Suprapubic skin (tissue), 4 donors: ENCODE results near the gene KRT31. TPM values are rescaled to one million over a fixed set of nuclear protein-coding genes. Genes with fewer than 3 reads are reported as not detected.
"Not testable (repeated sequence)": the region's sequence is repeated elsewhere in the genome, so short reads cannot be mapped to it uniquely, and the experiment has no call there.

Experiments
- DNase-seq, 2 donors: peaks; one replicate each; pipeline ENCODE4 v3.0.0-alpha.2; 2019; ENCODE audit warnings: low spot score in 2 of 2
- H3K27ac ChIP-seq: fragments of 200-600 bp; sonication (generic); one replicate; pipeline ENCODE4 v1.5.1; 2019
- H3K27me3 ChIP-seq: fragments of 200-600 bp; sonication (generic); one replicate; pipeline ENCODE4 v1.5.1; 2019
- H3K36me3 ChIP-seq: fragments of 200-600 bp; sonication (generic); one replicate; pipeline ENCODE4 v1.5.1; 2019
- H3K4me1 ChIP-seq: fragments of 200-600 bp; sonication (generic); one replicate; pipeline ENCODE4 v1.5.1; 2019
- H3K4me3 ChIP-seq: fragments of 200-600 bp; sonication (generic); one replicate; pipeline ENCODE4 v1.5.1; 2019; ENCODE audit warnings: mild to moderate bottlenecking
- H3K9me3 ChIP-seq: fragments of 200-600 bp; sonication (generic); one replicate; pipeline ENCODE4 v1.5.1; 2019
- EP300 ChIP-seq: sonication (generic); formaldehyde crosslinking; IDR thresholded peaks from one replicate; pipeline ENCODE4 v1.6.1; 2017; ENCODE audit warnings: antibody characterized with exemption
- POLR2A ChIP-seq, 2 donors: fragments of 450-650 bp; IDR thresholded peaks; one replicate each; pipeline ENCODE4 v1.6.1; 2017; ENCODE audit warnings: antibody characterized with exemption in 2 of 2, mild to moderate bottlenecking in 2 of 2, moderate library complexity in 2 of 2
- POLR2AphosphoS5 ChIP-seq, 3 donors: sonication (generic); formaldehyde crosslinking; IDR thresholded peaks; one replicate each; pipeline ENCODE4 v1.6.1; 2017; ENCODE audit warnings: antibody characterized with exemption in 3 of 3
- WGBS: methylation state at CpG from one replicate; pipeline ENCODE4 v1.1.5; 2018; 5-methylcytosine and 5-hydroxymethylcytosine counted together
- total RNA-seq, 4 donors: library from RNA; depleted of rRNA; stranded (reverse); fragments of >200 nt; gene quantifications; one replicate each; pipeline ENCODE4 v1.1.0, GENCODE V29; 2016
- TF ChIP-seq, protein P1 (sequence below), 2 donors: fragments of 200-600 bp in 1 of 2; fragments of 450-650 bp in 1 of 2; sonication (generic) in 1 of 2; IDR thresholded peaks; one replicate each; pipeline ENCODE4 v1.5.1; 2016 to 2019; ENCODE audit warnings: antibody characterized with exemption in 2 of 2, mild to moderate bottlenecking in 1 of 2, moderate library complexity in 1 of 2

KRT31 gene
- total RNA-seq, 4 donors from 2014 or later, result 38.5 to 618 (median 84.8) TPM

DNA sequence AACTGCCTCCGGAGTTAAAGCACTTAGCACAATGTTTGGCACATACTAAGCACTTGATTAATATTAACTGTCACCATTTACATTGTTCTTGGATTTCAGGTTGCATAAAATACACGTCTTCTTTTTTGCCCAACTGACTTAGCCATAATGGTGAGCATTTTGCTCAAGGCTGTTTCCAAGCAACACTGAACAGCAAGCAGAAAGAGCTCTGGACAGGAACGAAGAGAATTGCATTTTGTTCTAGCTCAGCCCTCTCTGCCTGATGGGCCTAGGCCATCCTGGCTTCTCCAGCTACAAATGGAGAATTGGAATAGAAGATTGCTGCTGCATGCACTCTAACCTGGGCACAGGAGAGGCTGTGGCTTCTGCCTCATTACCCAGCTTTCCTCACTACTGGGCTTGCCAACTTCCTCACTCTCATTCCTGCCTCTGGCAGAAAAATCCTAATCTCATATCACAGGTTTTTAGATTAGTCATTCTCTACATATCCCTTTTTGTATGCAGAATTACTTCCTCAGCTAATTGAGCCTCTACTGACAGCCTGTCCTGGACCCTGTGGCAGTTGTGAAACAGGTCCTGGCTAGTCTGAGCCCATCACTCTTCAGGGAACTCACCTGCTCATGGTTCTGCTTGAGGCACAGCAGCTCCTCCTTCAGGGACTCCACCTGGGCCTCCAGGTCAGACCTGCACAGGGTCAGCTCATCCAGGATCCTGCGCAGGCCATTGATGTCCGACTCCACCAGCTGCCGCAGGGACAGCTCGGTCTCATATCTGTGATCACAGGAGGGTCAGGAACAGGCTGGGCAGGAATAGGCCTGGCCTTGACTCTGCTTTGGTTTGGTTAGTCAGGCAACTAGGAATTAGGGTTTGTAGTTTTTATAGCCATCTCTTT lies 49.3 kb downstream of the KRT31 start:
- no peak for DNase-seq
- no peak overlapping the region for H3K4me3 ChIP-seq
- no peaks in the 10 kb centered on the region for H3K36me3 ChIP-seq
- peaks cover 17% of the 10 kb centered on the region for H3K4me1 ChIP-seq
- WGBS, result 62% methylated on average over 7 of the region's 7 CpGs
- H3K9me3 ChIP-seq, result no peaks in the 10 kb centered on the region
- no peak overlapping the region for H3K27ac ChIP-seq
- TF ChIP-seq, protein P1, sequence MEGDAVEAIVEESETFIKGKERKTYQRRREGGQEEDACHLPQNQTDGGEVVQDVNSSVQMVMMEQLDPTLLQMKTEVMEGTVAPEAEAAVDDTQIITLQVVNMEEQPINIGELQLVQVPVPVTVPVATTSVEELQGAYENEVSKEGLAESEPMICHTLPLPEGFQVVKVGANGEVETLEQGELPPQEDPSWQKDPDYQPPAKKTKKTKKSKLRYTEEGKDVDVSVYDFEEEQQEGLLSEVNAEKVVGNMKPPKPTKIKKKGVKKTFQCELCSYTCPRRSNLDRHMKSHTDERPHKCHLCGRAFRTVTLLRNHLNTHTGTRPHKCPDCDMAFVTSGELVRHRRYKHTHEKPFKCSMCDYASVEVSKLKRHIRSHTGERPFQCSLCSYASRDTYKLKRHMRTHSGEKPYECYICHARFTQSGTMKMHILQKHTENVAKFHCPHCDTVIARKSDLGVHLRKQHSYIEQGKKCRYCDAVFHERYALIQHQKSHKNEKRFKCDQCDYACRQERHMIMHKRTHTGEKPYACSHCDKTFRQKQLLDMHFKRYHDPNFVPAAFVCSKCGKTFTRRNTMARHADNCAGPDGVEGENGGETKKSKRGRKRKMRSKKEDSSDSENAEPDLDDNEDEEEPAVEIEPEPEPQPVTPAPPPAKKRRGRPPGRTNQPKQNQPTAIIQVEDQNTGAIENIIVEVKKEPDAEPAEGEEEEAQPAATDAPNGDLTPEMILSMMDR (IDR thresholded peaks at IDR 0.05), result no peak
- TF ChIP-seq POLR2A (IDR thresholded peaks at IDR 0.05) (no peak), EP300 (no peak)
- H3K27me3 ChIP-seq, result peaks cover 3% of the 10 kb centered on the region

DNA sequence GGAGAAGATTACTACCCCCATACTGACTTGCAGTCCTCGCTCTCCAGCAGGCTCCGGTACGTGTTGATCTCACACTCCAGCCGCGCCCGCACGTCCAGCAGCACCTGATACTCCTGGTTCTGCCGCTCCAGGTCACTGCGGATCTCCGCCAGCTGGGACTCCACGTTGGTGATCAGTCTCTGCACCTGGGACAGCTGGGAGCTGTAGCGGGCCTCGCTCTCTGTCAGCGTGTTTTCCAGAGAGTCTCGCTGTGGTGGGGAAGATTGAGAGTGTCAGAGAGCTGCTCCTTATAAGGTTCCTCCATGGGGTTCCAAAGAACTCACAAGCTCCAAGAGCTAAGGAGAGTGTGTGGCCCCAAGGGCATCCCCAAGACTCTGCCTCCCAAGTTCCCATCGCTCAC lies 51.0 kb downstream of the KRT31 start:
- H3K27ac ChIP-seq, H3K27me3 ChIP-seq, DNase-seq, H3K9me3 ChIP-seq, H3K4me3 ChIP-seq, H3K36me3 ChIP-seq: not testable (repeated sequence)
- peaks cover 20% of the 10 kb centered on the region for H3K4me1 ChIP-seq
- WGBS, result 80% methylated on average over 9 of the region's 16 CpGs

DNA sequence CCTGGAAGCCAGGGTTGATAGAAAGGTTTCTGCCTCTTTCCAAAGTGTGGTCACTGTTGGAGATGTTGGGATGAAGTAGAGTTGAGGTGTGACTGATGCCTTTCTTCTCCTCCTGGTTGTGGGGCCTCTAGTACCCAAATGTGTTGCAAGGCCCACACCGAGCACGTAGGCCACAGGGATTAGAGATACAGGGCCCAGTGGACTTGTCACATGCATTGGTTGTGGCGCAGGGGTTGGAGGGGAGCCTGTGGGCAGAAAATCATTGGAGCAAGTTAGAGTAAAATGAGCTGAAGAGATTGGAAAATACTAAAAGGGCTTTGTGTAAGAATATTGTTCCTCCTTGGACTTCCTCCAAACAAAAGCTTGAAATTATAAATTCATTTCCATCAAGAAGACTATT lies 51.4 kb downstream of the KRT31 start:
- Histone ChIP-seq H3K4me3 (no peak overlapping the region), H3K27ac (no peak overlapping the region), H3K9me3 (no peaks in the 10 kb centered on the region), H3K36me3 (no peaks in the 10 kb centered on the region), H3K27me3 (no peaks in the 10 kb centered on the region), H3K4me1 (peaks cover 20% of the 10 kb centered on the region)
- TF ChIP-seq POLR2A (IDR thresholded peaks at IDR 0.05) (no peak), EP300 (no peak), POLR2AphosphoS5 (IDR thresholded peaks at IDR 0.05) (no peak)
- TF ChIP-seq, protein P1 (IDR thresholded peaks at IDR 0.05), result no peak
- WGBS, result 76% methylated on average over 3 of the region's 3 CpGs
- no peak for DNase-seq

Other genes with a start within 250 kb of the KRT31 start
- gene KRTAP4-5, start 247.8 kb downstream of the KRT31 start, total RNA-seq, result 10 to 100 TPM in 1 of 4 donors, 1 to 10 TPM in 2, not detected in 1; 1.1 to 19.2 (median 2.2) TPM
- 10 to 100 TPM in 2 of 4 donors, 1 to 10 TPM in 1, not detected in 1; 7.7 to 81.7 (median 24.6) TPM for gene KRTAP4-4, start 236.9 kb downstream of the KRT31 start, total RNA-seq
- 10 to 100 TPM in 2 of 4 donors, 1 to 10 TPM in 1, not detected in 1; 9.0 to 35.4 (median 16.4) TPM for gene KRTAP4-3, start 229.4 kb downstream of the KRT31 start, total RNA-seq
- gene KRTAP4-2, start 219.4 kb downstream of the KRT31 start, total RNA-seq, result 10 to 100 TPM in 3 of 4 donors, not detected in 1; 16.1 to 86.3 (median 16.3) TPM
- 10 to 100 TPM in 2 of 4 donors, 1 to 10 TPM in 1, not detected in 1; 4.2 to 51.7 (median 16.7) TPM for gene KRTAP4-1, start 212.7 kb downstream of the KRT31 start, total RNA-seq
- 1 to 10 TPM in 1 of 4 donors, not detected in 3; 1.1 TPM for gene KRTAP9-1, start 207.7 kb downstream of the KRT31 start, total RNA-seq
- gene KRTAP9-2, start 171.0 kb downstream of the KRT31 start, total RNA-seq, result 100 to 1,000 TPM in 1 of 4 donors, 10 to 100 TPM in 2, not detected in 1; 36.3 to 127 (median 60.8) TPM
- gene KRTAP9-3, start 165.2 kb downstream of the KRT31 start, total RNA-seq, result 100 to 1,000 TPM in 1 of 4 donors, 10 to 100 TPM in 2, not detected in 1; 29.0 to 178 (median 61.4) TPM
- 10 to 100 TPM in 3 of 4 donors, not detected in 1; 27.1 to 89.8 (median 46.6) TPM for gene KRTAP9-8, start 159.6 kb downstream of the KRT31 start, total RNA-seq
- 100 to 1,000 TPM in 1 of 4 donors, 10 to 100 TPM in 2, not detected in 1; 18.8 to 103 (median 50.1) TPM for gene KRTAP9-4, start 147.9 kb downstream of the KRT31 start, total RNA-seq
- gene KRTAP9-9, start 142.2 kb downstream of the KRT31 start, total RNA-seq, result 10 to 100 TPM in 3 of 4 donors, not detected in 1; 14.3 to 53.1 (median 23.9) TPM
- gene KRTAP9-6, start 132.2 kb downstream of the KRT31 start, total RNA-seq, result 1 to 10 TPM in 1 of 4 donors, under 1 TPM in 1, not detected in 2; 0.52 to 7.1 TPM
- 10 to 100 TPM in 1 of 4 donors, 1 to 10 TPM in 1, not detected in 2; 10.0 to 20.3 TPM for gene KRTAP9-7, start 121.9 kb downstream of the KRT31 start, total RNA-seq
- 1 to 10 TPM in 2 of 4 donors, under 1 TPM in 1, not detected in 1; 0.85 to 3.4 (median 2.2) TPM for gene KRTAP29-1, start 94.8 kb downstream of the KRT31 start, total RNA-seq
- gene KRTAP16-1, start 88.3 kb downstream of the KRT31 start, total RNA-seq, result 10 to 100 TPM in 1 of 4 donors, 1 to 10 TPM in 2, not detected in 1; 2.2 to 22.0 (median 4.0) TPM
- 10 to 100 TPM in 2 of 4 donors, 1 to 10 TPM in 1, not detected in 1; 8.0 to 81.5 (median 24.2) TPM for gene KRTAP17-1, start 81.9 kb downstream of the KRT31 start, total RNA-seq
- 100 to 1,000 TPM in 1 of 4 donors, 10 to 100 TPM in 1, 1 to 10 TPM in 2; 1.2 to 144 (median 8.3) TPM for gene KRT33A, start 46.8 kb downstream of the KRT31 start, total RNA-seq
- 100 to 1,000 TPM in 1 of 4 donors, 10 to 100 TPM in 2, not detected in 1; 10.7 to 194 (median 27.9) TPM for gene KRT33B, start 27.8 kb downstream of the KRT31 start, total RNA-seq
- gene KRT34, start 15.3 kb downstream of the KRT31 start, total RNA-seq, result 100 to 1,000 TPM in 1 of 4 donors, 10 to 100 TPM in 2, under 1 TPM in 1; 0.56 to 117 (median 22.2) TPM
- gene KRT37, start 27.0 kb upstream of the KRT31 start, total RNA-seq, result 1 to 10 TPM in 1 of 4 donors, under 1 TPM in 1, not detected in 2; 0.53 to 7.1 TPM
- gene KRT38, start 43.4 kb upstream of the KRT31 start, total RNA-seq, result 10 to 100 TPM in 1 of 4 donors, 1 to 10 TPM in 2, not detected in 1; 1.6 to 21.6 (median 3.9) TPM
- 10 to 100 TPM in 3 of 4 donors, under 1 TPM in 1; 0.40 to 71.2 (median 14.8) TPM for gene KRT32, start 69.8 kb upstream of the KRT31 start, total RNA-seq
- 100 to 1,000 TPM in 1 of 4 donors, 10 to 100 TPM in 2, 1 to 10 TPM in 1; 2.5 to 156 (median 38.8) TPM for gene KRT35, start 83.5 kb upstream of the KRT31 start, total RNA-seq
- gene KRT36, start 92.3 kb upstream of the KRT31 start, total RNA-seq, result 1 to 10 TPM in 2 of 4 donors, under 1 TPM in 1, not detected in 1; 0.79 to 3.9 (median 1.2) TPM
- under 1 TPM in 1 of 4 donors, not detected in 3; 0.51 TPM for gene KRT13, start 108.0 kb upstream of the KRT31 start, total RNA-seq
- gene KRT15, start 121.3 kb upstream of the KRT31 start, total RNA-seq, result 1,000 to 10,000 TPM in 3 of 4 donors, 100 to 1,000 TPM in 1; 690 to 2,507 (median 1,431) TPM
- 100 to 1,000 TPM; 180 to 307 (median 215) TPM for gene KRT19, start 130.7 kb upstream of the KRT31 start, total RNA-seq
- gene KRT9, start 174.5 kb upstream of the KRT31 start, total RNA-seq, result 1 to 10 TPM in 1 of 4 donors, under 1 TPM in 3; 0.68 to 1.6 (median 0.82) TPM
- over 10,000 TPM in 2 of 4 donors, 1,000 to 10,000 TPM in 2; 7,400 to 12,534 (median 10,685) TPM for gene KRT14, start 189.3 kb upstream of the KRT31 start, total RNA-seq
- gene KRT16, start 215.2 kb upstream of the KRT31 start, total RNA-seq, result 100 to 1,000 TPM in 3 of 4 donors, 10 to 100 TPM in 1; 65.7 to 772 (median 341) TPM
- 1,000 to 10,000 TPM in 2 of 4 donors, 100 to 1,000 TPM in 2; 434 to 2,751 (median 1,314) TPM for gene KRT17, start 227.0 kb upstream of the KRT31 start, total RNA-seq